ENCODE data around the gene FASTKD2.
"Not testable (repeated sequence)": the region's sequence is repeated elsewhere in the genome, so short reads cannot be mapped to it uniquely, and the experiment has no call there.

FASTKD2 gene

GRCh38 chr2:206812471-206812870, 47.1 kb downstream of the FASTKD2 start:
- not testable (repeated sequence) for H3K4me1 ChIP-seq (ENCODE audit: control insufficient read depth, insufficient read depth, low read length, unreplicated experiment); H3K4me3 ChIP-seq (ENCODE audit: low read depth, low read length); H3K79me2 ChIP-seq (ENCODE audit: control insufficient read depth, insufficient read depth, low read length, unreplicated experiment); H2AFZ ChIP-seq (ENCODE audit: low read length, unreplicated experiment); H3K27me3 ChIP-seq (ENCODE audit: insufficient read depth, low read length); H3K27ac ChIP-seq (ENCODE audit: low read depth, low read length); H3K36me3 ChIP-seq (ENCODE audit: insufficient read depth, low read length)

GRCh38 chr2:206814498-206814897, 49.1 kb downstream of the FASTKD2 start:
- H2AFZ ChIP-seq (ENCODE audit: low read length, unreplicated experiment), result no peak overlapping the region
- H3K79me2 ChIP-seq (ENCODE audit: control insufficient read depth, insufficient read depth, low read length, unreplicated experiment), result no peaks in the 10 kb centered on the region
- H3K36me3 ChIP-seq (ENCODE audit: insufficient read depth, low read length), result 0 out of 2 replicates have a peak, but pooled peaks cover 3% of the 10 kb centered on the region
- no peaks in the 10 kb centered on the region for H3K27me3 ChIP-seq (ENCODE audit: insufficient read depth, low read length)
- no peaks in the 10 kb centered on the region for H3K4me1 ChIP-seq (ENCODE audit: control insufficient read depth, insufficient read depth, low read length, unreplicated experiment)
- no peak overlapping the region for H3K27ac ChIP-seq (ENCODE audit: low read depth, low read length)
- H3K4me3 ChIP-seq (ENCODE audit: low read depth, low read length), result no peak overlapping the region

GRCh38 chr2:206820807-206821206, 55.4 kb downstream of the FASTKD2 start:
- Histone ChIP-seq H3K4me1 (ENCODE audit: control insufficient read depth, insufficient read depth, low read length, unreplicated experiment) (no peaks in the 10 kb centered on the region), H2AFZ (ENCODE audit: low read length, unreplicated experiment) (no peak overlapping the region), H3K27me3 (ENCODE audit: insufficient read depth, low read length) (no peaks in the 10 kb centered on the region), H3K36me3 (ENCODE audit: insufficient read depth, low read length) (no peaks in the 10 kb centered on the region), H3K79me2 (ENCODE audit: control insufficient read depth, insufficient read depth, low read length, unreplicated experiment) (no peaks in the 10 kb centered on the region), H3K4me3 (ENCODE audit: low read depth, low read length) (no peak overlapping the region), H3K27ac (ENCODE audit: low read depth, low read length) (no peak overlapping the region)

- Histone ChIP-seq H2AFZ (ENCODE audit: low read length, unreplicated experiment) (no peak overlapping the region), H3K27ac (ENCODE audit: low read depth, low read length) (no peak overlapping the region), H3K79me2 (ENCODE audit: control insufficient read depth, insufficient read depth, low read length, unreplicated experiment) (no peaks in the 10 kb centered on the region), H3K36me3 (ENCODE audit: insufficient read depth, low read length) (no peaks in the 10 kb centered on the region), H3K4me3 (ENCODE audit: low read depth, low read length) (no peak overlapping the region), H3K27me3 (ENCODE audit: insufficient read depth, low read length) (no peaks in the 10 kb centered on the region), H3K4me1 (ENCODE audit: control insufficient read depth, insufficient read depth, low read length, unreplicated experiment) (no peaks in the 10 kb centered on the region)
These were observed 57.8 kb downstream of the FASTKD2 start for GRCh38 chr2:206823178-206823577.

- H3K27ac ChIP-seq (ENCODE audit: low read depth, low read length), result no peak overlapping the region
- H3K27me3 ChIP-seq (ENCODE audit: insufficient read depth, low read length), result no peaks in the 10 kb centered on the region
- H3K79me2 ChIP-seq (ENCODE audit: control insufficient read depth, insufficient read depth, low read length, unreplicated experiment), result no peaks in the 10 kb centered on the region
- H3K4me3 ChIP-seq (ENCODE audit: low read depth, low read length), result no peak overlapping the region
- H3K36me3 ChIP-seq (ENCODE audit: insufficient read depth, low read length), result no peaks in the 10 kb centered on the region
- no peaks in the 10 kb centered on the region for H3K4me1 ChIP-seq (ENCODE audit: control insufficient read depth, insufficient read depth, low read length, unreplicated experiment)
- H2AFZ ChIP-seq (ENCODE audit: low read length, unreplicated experiment), result no peak overlapping the region
These were observed 58.7 kb downstream of the FASTKD2 start for GRCh38 chr2:206824087-206824618.

GRCh38 chr2:206824993-206825392, 59.6 kb downstream of the FASTKD2 start:
- H3K27me3 ChIP-seq (ENCODE audit: insufficient read depth, low read length), result no peaks in the 10 kb centered on the region
- no peak overlapping the region for H3K27ac ChIP-seq (ENCODE audit: low read depth, low read length)
- H3K79me2 ChIP-seq (ENCODE audit: control insufficient read depth, insufficient read depth, low read length, unreplicated experiment), result no peaks in the 10 kb centered on the region
- H2AFZ ChIP-seq (ENCODE audit: low read length, unreplicated experiment), result no peak overlapping the region
- H3K4me3 ChIP-seq (ENCODE audit: low read depth, low read length), result no peak overlapping the region
- H3K4me1 ChIP-seq (ENCODE audit: control insufficient read depth, insufficient read depth, low read length, unreplicated experiment), result no peaks in the 10 kb centered on the region
- no peaks in the 10 kb centered on the region for H3K36me3 ChIP-seq (ENCODE audit: insufficient read depth, low read length)

- H3K4me1 ChIP-seq (ENCODE audit: control insufficient read depth, insufficient read depth, low read length, unreplicated experiment), result no peaks in the 10 kb centered on the region
- no peaks in the 10 kb centered on the region for H3K36me3 ChIP-seq (ENCODE audit: insufficient read depth, low read length)
- H3K27ac ChIP-seq (ENCODE audit: low read depth, low read length), result no peak overlapping the region
- no peaks in the 10 kb centered on the region for H3K27me3 ChIP-seq (ENCODE audit: insufficient read depth, low read length)
- H3K79me2 ChIP-seq (ENCODE audit: control insufficient read depth, insufficient read depth, low read length, unreplicated experiment), result no peaks in the 10 kb centered on the region
- H3K4me3 ChIP-seq (ENCODE audit: low read depth, low read length), result no peak overlapping the region
- no peak overlapping the region for H2AFZ ChIP-seq (ENCODE audit: low read length, unreplicated experiment)
These were observed 66.1 kb downstream of the FASTKD2 start for GRCh38 chr2:206831442-206831995.

GRCh38 chr2:206832873-206833272, 67.5 kb downstream of the FASTKD2 start:
- Histone ChIP-seq H3K79me2 (ENCODE audit: control insufficient read depth, insufficient read depth, low read length, unreplicated experiment) (no peaks in the 10 kb centered on the region), H3K27ac (ENCODE audit: low read depth, low read length) (no peak overlapping the region), H3K27me3 (ENCODE audit: insufficient read depth, low read length) (no peaks in the 10 kb centered on the region), H3K4me3 (ENCODE audit: low read depth, low read length) (no peak overlapping the region), H3K4me1 (ENCODE audit: control insufficient read depth, insufficient read depth, low read length, unreplicated experiment) (no peaks in the 10 kb centered on the region), H3K36me3 (ENCODE audit: insufficient read depth, low read length) (no peaks in the 10 kb centered on the region), H2AFZ (ENCODE audit: low read length, unreplicated experiment) (no peak overlapping the region)

- Histone ChIP-seq H3K27me3 (ENCODE audit: insufficient read depth, low read length) (no peaks in the 10 kb centered on the region), H2AFZ (ENCODE audit: low read length, unreplicated experiment) (no peak overlapping the region), H3K36me3 (ENCODE audit: insufficient read depth, low read length) (no peaks in the 10 kb centered on the region), H3K4me1 (ENCODE audit: control insufficient read depth, insufficient read depth, low read length, unreplicated experiment) (no peaks in the 10 kb centered on the region), H3K27ac (ENCODE audit: low read depth, low read length) (no peak overlapping the region), H3K4me3 (ENCODE audit: low read depth, low read length) (no peak overlapping the region), H3K79me2 (ENCODE audit: control insufficient read depth, insufficient read depth, low read length, unreplicated experiment) (no peaks in the 10 kb centered on the region)
These were observed 67.9 kb downstream of the FASTKD2 start for GRCh38 chr2:206833291-206833690.

GRCh38 chr2:206836722-206837121, 71.3 kb downstream of the FASTKD2 start:
- no peak overlapping the region for H3K27ac ChIP-seq (ENCODE audit: low read depth, low read length)
- no peaks in the 10 kb centered on the region for H3K27me3 ChIP-seq (ENCODE audit: insufficient read depth, low read length)
- no peaks in the 10 kb centered on the region for H3K4me1 ChIP-seq (ENCODE audit: control insufficient read depth, insufficient read depth, low read length, unreplicated experiment)
- H3K36me3 ChIP-seq (ENCODE audit: insufficient read depth, low read length), result no peaks in the 10 kb centered on the region
- no peaks in the 10 kb centered on the region for H3K79me2 ChIP-seq (ENCODE audit: control insufficient read depth, insufficient read depth, low read length, unreplicated experiment)
- no peak overlapping the region for H3K4me3 ChIP-seq (ENCODE audit: low read depth, low read length)
- no peak overlapping the region for H2AFZ ChIP-seq (ENCODE audit: low read length, unreplicated experiment)

- Histone ChIP-seq H3K4me1 (ENCODE audit: control insufficient read depth, insufficient read depth, low read length, unreplicated experiment) (no peaks in the 10 kb centered on the region), H2AFZ (ENCODE audit: low read length, unreplicated experiment) (no peak overlapping the region), H3K27me3 (ENCODE audit: insufficient read depth, low read length) (no peaks in the 10 kb centered on the region), H3K79me2 (ENCODE audit: control insufficient read depth, insufficient read depth, low read length, unreplicated experiment) (no peaks in the 10 kb centered on the region), H3K36me3 (ENCODE audit: insufficient read depth, low read length) (no peaks in the 10 kb centered on the region), H3K4me3 (ENCODE audit: low read depth, low read length) (no peak overlapping the region), H3K27ac (ENCODE audit: low read depth, low read length) (no peak overlapping the region)
These were observed 72.4 kb downstream of the FASTKD2 start for GRCh38 chr2:206837775-206838174.
